ENCODE measurements around the gene LRMDA.

The LRMDA gene

GRCh38 chr10:75654171-75654771, 222.8 kb downstream of the LRMDA start:
- in situ Hi-C loops (cut with HindIII; ENCODE audit: low sequenced_read_pairs) = no loop called here

DNA sequence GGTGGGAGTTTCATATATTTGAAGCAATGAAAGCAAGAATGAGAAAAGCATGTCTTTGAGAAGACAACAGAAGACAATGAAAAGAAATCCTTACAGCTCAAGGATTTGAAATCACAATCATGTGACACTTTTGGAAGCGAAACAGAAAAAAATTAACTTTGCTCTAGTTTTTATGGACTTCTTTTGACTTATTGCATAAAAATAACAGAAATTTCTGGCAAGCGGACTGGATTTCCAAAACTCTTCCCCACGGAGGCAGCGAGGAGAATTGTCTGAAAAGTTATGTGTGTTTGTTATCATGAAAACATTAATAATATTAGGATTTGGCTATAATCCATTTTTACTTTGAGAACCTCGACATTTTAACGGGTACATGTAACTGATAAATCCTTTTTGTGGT, 223.3 kb downstream of the LRMDA start:
- in situ Hi-C loops (cut with HindIII; ENCODE audit: low sequenced_read_pairs) = no loop called here

- in situ Hi-C loops (cut with HindIII; ENCODE audit: low sequenced_read_pairs) = no loop called here
These were observed 224.5 kb downstream of the LRMDA start for GRCh38 chr10:75655791-75656451.

DNA sequence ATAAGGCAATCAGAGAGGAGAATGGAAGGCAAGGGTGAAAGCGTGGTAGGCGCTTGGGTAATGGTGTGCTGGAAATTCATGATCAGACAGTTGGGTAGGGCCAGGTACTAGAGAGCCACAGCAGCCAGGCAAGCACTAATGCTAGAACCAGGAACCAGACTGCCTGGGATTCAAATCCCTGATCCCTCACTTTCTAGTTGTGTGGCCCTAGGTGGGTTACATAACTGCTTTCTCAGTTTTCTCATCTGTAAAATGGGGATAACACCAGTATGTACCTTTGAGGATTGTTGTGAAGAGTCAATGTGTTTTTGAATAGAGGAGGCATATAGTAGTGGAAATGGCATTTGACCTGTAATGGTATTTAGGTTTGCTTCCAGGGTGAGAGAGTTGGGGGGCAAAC, 225.9 kb downstream of the LRMDA start:
- in situ Hi-C loops (cut with HindIII; ENCODE audit: low sequenced_read_pairs) = no loop called here

DNA sequence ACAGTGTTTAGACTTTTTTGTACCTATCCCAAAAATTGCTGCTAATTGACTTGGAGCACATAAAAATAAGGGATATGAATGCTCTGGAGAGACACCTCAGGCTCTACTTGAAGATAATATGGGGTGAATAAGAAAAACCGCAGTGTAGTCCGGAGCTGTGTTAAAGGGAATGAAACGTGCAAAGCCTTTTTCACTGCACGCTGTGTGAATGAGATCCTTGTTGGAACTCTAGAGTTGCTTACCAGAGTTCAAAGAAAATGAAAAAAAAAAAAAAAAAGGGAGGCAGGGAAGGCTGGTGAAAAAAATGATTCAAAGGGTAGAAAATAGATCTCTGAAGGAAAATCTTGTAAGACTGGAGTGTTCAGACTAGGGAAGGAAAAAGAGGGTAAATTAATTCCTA, 226.6 kb downstream of the LRMDA start:
- in situ Hi-C loops (cut with HindIII; ENCODE audit: low sequenced_read_pairs) = no loop called here

DNA sequence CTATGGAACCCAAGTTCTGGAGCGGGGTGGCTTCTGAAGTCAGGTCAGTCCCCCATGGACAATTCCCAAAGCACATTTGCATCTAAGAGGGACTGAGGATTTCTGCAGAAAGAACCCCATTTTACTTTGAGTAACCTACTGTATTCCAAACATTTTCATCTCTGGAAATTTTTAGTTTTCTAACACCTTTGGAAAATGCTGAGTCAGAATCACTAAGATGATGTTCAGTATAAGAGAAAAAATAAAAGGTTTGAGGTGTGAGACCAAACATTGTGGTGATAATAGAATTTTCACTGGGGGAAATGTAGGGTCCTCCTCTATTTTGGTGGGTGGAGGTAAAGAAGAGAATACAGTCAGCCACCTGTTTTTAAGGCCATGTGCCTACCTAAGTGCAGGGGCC, 227.1 kb downstream of the LRMDA start:
- in situ Hi-C loops (cut with HindIII; ENCODE audit: low sequenced_read_pairs) = no loop called here

GRCh38 chr10:75658915-75659314, 227.5 kb downstream of the LRMDA start:
- in situ Hi-C loops (cut with HindIII; ENCODE audit: low sequenced_read_pairs) = no loop called here

DNA sequence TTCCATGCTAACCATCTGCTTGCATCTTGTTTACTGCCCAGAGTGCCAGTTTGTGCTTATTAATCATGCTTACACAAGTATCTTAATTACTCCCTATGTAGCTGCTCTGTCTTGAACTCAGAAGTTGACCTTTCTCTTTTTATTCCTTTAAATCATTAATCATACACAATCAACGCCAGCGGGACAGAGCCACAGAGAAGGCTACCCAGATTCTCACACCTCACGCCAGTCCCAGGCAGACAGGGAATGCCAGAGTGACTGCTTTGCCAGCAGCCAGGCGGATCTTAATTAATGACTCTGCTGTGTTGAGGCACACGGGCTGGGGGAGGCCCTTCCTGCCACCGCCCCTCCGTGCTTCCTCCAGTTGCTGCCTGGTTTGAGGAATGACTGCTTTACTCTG, 229.4 kb downstream of the LRMDA start:
- in situ Hi-C loops (cut with HindIII; ENCODE audit: low sequenced_read_pairs) = no loop called here

DNA sequence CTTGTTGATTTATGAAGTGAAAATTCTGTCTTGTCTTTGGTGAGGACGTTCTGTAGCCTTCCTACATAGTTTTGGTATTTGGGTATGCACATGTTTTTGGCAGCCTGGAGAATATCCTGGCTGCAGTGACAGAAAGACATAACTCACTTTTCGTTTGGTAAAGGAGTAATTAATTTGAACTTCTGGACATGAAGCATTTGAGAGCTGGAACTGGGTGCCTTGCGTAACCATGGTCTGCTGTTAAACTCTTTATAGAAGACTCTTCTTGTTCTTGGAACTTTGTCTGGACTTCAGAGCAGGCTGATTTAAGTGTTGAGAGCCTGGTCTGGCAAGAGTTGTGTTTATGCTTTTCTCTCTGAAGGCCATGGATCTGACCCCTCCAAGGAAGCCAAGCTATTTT, 231.3 kb downstream of the LRMDA start:
- in situ Hi-C loops (cut with HindIII; ENCODE audit: low sequenced_read_pairs) = no loop called here

DNA sequence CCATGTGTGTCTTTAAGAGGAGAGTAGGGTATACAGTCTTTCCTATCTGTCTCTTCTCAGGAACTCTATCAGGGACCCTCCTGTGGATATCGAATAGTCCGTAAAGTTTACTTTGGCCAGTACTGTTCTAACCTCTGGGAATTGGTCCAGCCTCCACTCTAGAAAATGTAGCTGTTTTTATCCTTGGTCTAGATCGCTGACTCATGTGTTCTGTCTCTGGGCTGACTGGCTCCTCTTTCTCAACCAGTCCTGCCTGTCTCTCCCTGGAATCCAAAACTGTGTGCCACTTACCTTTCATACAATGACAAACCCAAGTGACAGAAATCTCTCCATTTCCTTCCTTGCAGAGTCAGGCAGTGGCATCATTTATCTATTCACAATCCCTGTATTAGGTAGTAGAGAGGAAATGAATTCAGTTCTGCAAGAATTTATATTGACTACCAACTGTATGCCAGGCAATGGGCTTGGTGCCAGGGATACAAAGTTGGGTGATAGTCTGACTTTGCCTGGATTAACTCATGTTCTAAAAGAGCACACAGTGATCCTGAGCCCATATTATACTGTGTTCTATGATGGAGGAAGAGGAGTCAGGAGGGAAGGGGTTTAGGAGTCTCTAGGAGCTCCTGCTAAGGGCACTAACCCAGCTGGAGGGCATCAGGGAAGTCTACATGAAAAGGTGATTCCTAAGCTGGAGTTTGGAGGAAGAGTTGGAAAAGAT, 232.7 kb downstream of the LRMDA start:
- in situ Hi-C loops (cut with HindIII; ENCODE audit: low sequenced_read_pairs) = no loop called here

DNA sequence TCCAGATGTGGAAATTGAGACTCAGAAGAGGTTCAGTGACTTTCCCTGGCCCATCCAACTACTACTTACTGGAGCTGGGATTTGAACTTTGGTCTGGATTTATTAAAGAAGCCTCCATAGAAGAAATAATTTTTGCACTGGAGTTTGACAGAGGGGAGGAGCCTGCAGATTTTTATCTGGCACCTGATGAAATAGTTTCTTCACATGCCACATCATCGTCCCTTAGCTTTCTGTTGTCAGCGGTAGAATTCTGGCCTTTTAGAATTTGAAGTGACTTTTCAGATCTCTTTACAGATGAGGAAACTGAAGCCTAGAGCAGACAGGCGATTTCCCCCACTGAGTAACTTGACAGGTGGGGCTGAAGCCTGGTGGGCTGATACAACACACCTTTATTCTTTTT, 233.5 kb downstream of the LRMDA start:
- in situ Hi-C loops (cut with HindIII; ENCODE audit: low sequenced_read_pairs) = no loop called here

DNA sequence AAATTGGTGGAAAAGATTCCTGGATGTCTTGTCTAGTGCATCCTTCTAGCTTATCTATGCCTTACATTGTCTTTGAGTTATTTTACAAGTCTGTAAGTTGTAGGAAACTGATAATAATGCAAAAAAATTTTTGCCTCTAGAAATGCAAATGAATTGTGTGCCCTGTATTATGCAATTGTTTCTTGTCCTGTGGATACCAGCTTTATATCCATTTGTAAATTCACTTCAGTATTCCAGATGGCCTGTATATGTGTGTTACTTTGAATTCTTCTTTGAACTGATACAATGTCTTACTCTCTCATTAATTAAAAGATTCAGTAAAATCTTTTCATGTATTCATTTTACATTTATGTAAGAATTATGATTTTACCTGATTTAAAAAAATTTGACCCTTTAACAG, 234.3 kb downstream of the LRMDA start:
- in situ Hi-C loops (cut with HindIII; ENCODE audit: low sequenced_read_pairs) = no loop called here

- in situ Hi-C loops (cut with HindIII; ENCODE audit: low sequenced_read_pairs) = no loop called here
These were observed 240.8 kb downstream of the LRMDA start for GRCh38 chr10:75672111-75672671.

- in situ Hi-C loops (cut with HindIII; ENCODE audit: low sequenced_read_pairs) = no loop called here
These were observed 241.4 kb downstream of the LRMDA start for GRCh38 chr10:75672842-75673241.

- in situ Hi-C loops (cut with HindIII; ENCODE audit: low sequenced_read_pairs) = no loop called here
These were observed 246.1 kb downstream of the LRMDA start for GRCh38 chr10:75677541-75677940.

DNA sequence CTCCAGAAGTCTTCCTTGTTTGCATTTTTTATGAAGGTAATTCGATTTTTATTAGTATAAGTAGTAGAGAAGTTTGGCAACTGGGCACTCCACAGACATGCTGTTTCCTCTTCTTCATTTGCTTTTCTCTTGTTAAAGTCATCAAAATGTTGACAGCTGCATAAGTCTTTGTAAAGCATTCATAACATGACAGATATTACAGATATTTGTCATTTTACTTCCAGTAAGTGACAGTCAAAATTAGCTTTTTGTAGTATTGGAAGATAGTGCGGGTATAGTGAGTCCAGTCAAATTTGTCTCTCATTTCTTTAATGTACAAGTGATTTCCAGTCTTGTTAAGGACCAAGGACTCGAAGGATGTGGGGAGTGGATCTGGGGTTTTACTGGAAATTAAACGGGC, 247.1 kb downstream of the LRMDA start:
- in situ Hi-C loops (cut with HindIII; ENCODE audit: low sequenced_read_pairs) = no loop called here

- in situ Hi-C loops (cut with HindIII; ENCODE audit: low sequenced_read_pairs) = no loop called here
These were observed 248.1 kb downstream of the LRMDA start for GRCh38 chr10:75679536-75679935.

DNA sequence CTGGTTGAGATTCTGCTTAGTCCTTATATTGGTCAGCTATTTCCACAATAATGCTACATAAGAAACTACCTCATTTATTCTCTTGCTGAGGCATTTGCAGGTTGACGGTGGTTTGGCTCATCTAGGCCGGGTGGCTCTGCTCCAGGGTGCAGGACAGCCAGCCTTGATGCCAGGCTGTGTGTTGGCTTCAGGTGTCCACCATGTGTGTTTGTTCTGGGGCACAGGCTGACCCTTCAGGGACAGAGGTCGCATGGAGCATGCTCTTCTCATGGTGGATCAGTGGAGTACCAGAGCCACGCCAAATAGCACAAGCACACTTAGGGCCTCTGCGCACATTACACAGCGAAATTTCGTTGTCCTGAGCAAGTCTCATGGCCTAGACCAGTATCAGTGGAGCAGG, 249.9 kb downstream of the LRMDA start:
- in situ Hi-C loops (cut with HindIII; ENCODE audit: low sequenced_read_pairs) = no loop called here

- in situ Hi-C loops (cut with HindIII; ENCODE audit: low sequenced_read_pairs) = no loop called here
These were observed 251.5 kb downstream of the LRMDA start for GRCh38 chr10:75682649-75683557.

DNA sequence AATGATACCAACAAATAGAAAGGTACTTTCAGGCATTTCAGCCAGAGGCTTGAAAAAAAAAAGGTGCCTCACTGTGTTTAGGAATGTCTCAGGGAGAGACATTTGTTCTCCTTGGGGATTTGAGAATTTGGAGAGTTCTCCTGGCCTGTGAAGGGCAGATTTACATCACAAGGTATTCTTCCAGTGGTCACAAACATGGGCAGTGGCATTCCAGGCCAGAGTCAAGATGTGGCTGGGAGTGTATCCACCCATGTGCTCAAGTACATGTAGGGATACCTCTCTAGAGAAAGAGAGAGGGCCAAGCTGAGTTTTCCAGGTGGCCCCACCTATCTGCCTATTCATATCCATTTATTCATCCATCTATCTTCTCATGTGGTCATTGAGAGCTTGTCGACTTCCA, 253.8 kb downstream of the LRMDA start:
- in situ Hi-C loops (cut with HindIII; ENCODE audit: low sequenced_read_pairs) = no loop called here
